ENCODE measurements around the gene GSK3B. TPM values are rescaled to one million over a fixed set of nuclear protein-coding genes. Genes with fewer than 3 reads are reported as not detected.

Gene GSK3B
- total and polyA plus RNA-seq, 8 donors: 6.2 to 59.1 (median 15.6) TPM

DNA sequence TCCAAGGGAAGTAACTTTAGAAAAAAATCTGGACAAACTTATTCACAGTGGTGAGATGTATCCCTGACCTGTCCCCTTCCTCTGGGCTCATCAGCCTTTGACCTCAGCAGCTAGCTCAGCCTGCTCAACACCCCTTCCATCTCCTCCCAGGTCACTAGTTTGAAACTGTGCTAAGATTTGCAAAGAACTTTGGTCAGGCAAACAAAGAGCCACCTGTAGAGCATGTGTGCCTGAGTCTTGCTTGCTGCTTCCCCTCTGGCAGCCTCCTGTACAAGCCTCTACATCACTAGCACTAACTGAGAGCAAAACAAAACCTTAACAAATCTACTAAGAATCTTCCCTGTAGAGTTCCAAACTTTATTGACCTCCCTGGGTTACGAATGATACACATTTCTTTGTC, 268.4 kb downstream of the GSK3B start:
- Histone ChIP-seq H3K9me3 (no peaks in the 10 kb centered on the region), H3K27me3 (no peaks in the 10 kb centered on the region), H3K4me3 (no peak overlapping the region), H3K36me3 (peaks cover 0 to 28% (median 25%) of the 10 kb centered on the region in 4 donors), H3K27ac (no peak overlapping the region), H3K4me1 (no peaks in the 10 kb centered on the region)
- TF ChIP-seq, protein P1, sequence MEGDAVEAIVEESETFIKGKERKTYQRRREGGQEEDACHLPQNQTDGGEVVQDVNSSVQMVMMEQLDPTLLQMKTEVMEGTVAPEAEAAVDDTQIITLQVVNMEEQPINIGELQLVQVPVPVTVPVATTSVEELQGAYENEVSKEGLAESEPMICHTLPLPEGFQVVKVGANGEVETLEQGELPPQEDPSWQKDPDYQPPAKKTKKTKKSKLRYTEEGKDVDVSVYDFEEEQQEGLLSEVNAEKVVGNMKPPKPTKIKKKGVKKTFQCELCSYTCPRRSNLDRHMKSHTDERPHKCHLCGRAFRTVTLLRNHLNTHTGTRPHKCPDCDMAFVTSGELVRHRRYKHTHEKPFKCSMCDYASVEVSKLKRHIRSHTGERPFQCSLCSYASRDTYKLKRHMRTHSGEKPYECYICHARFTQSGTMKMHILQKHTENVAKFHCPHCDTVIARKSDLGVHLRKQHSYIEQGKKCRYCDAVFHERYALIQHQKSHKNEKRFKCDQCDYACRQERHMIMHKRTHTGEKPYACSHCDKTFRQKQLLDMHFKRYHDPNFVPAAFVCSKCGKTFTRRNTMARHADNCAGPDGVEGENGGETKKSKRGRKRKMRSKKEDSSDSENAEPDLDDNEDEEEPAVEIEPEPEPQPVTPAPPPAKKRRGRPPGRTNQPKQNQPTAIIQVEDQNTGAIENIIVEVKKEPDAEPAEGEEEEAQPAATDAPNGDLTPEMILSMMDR (IDR thresholded peaks at IDR 0.05): no peak
- no peak for TF ChIP-seq POLR2A (IDR thresholded peaks at IDR 0.05)
- TF ChIP-seq EP300 (IDR thresholded peaks at IDR 0.05): no peak
- 86 to 100% (median 96%) methylated on average over 1 of the region's 1 CpG for WGBS, 5 donors
- intact Hi-C loops (cut with DNase I; ENCODE audit: low total_unique reads): no loop called here
- DNase-seq: no peak

DNA sequence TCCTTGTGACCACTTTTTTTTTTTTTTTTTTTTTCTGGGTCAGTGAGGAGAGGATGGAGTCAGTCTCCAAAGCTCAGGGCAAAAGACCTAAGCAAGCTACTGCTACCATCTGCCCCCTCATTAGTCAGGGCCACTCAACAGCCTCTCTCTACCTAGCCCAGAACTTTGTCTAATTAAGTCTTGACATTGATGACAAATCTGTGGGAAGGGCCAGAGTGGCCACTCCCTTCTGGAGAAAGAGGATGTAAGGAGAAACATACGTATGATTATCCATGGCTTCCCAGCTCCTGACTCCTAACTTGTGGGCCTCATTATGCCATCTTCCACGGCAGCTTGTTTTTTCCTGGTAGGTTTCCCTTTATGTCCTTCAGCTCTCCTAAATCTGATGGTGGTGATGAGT, 274.4 kb downstream of the GSK3B start:
- intact Hi-C loops (cut with DNase I; ENCODE audit: low total_unique reads): no loop called here
- Histone ChIP-seq H3K9me3 (no peaks in the 10 kb centered on the region), H3K4me1 (no peaks in the 10 kb centered on the region), H3K4me3 (no peak overlapping the region), H3K36me3 (peaks cover 0 to 6% (median 5%) of the 10 kb centered on the region in 4 donors), H3K27me3 (no peaks in the 10 kb centered on the region), H3K27ac (no peak overlapping the region)
- DNase-seq: no peak
- TF ChIP-seq EP300 (IDR thresholded peaks at IDR 0.05): no peak
- TF ChIP-seq POLR2AphosphoS5 (IDR thresholded peaks at IDR 0.05): no peak
- no peak for TF ChIP-seq POLR2A (IDR thresholded peaks at IDR 0.05)
- TF ChIP-seq, protein P1 (IDR thresholded peaks at IDR 0.05): no peak
- WGBS, 5 donors: 58 to 79% (median 65%) methylated on average over 2 of the region's 2 CpGs

DNA sequence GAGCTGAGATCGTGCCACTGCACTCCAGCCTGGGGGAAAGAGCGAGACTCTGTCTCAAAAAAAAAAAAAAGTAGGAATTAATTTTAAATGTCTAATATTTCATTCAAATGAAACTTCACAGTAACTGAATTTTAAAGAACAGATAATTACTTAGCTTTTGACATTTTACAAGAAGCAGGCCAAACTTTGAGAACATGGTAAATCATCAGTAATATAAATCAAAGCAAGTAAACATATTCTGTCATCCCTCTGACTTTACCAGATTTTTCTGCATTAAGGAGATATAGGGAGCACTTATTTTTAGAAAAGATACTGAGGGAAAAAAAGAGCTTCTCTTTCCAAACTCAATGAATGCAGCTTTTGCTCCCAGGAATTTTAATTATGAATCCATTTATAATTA, 275.3 kb downstream of the GSK3B start:
- no peak for DNase-seq
- intact Hi-C loops (cut with DNase I; ENCODE audit: low total_unique reads): no loop called here
- Histone ChIP-seq H3K9me3 (no peaks in the 10 kb centered on the region), H3K4me3 (no peak overlapping the region), H3K27me3 (no peaks in the 10 kb centered on the region), H3K36me3 (no peaks in the 10 kb centered on the region), H3K4me1 (no peaks in the 10 kb centered on the region), H3K27ac (no peak overlapping the region)
- no peak for TF ChIP-seq POLR2AphosphoS5 (IDR thresholded peaks at IDR 0.05)
- TF ChIP-seq EP300 (IDR thresholded peaks at IDR 0.05): no peak
- no peak for TF ChIP-seq POLR2A (IDR thresholded peaks at IDR 0.05)
- TF ChIP-seq, protein P1 (IDR thresholded peaks at IDR 0.05): no peak
- WGBS, 5 donors: 84 to 89% (median 85%) methylated on average over 2 of the region's 2 CpGs

DNA sequence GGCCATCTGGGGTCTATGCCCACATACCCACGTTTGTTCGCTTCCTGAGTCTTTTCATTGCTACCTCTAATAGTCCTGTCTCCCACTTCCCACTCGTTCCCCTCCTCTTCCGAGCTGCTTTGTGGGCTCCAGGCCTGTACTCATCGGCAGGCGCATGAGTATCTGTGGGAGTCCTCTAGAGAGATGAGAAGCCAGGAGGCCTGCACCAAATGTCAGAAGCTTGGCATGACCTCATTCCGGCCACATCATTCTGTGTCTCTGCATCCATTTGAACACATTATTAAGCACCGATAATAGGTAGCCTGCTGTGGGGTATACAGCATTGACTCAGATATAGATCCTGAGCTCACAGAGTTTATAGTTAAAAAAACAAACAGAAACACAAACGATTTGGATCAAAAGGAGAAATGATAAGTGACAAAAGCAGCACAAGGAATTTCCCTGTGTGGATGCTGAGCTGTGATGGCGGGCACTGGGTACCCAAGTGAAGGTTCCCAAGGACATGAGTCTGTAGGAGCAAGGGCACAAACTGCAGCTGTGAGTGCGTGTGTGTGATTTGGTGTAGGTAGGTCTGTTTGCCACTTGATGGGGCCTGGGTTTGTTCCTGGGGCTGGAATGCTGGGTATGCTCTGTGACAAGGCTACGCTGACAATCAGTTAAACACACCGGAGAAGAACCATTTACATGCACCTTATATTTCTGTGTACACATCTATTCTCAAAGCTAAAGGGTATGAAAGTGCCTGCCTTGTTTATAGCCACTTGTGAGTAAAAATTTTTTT, 276.5 kb downstream of the GSK3B start:
- intact Hi-C loops (cut with DNase I; ENCODE audit: low total_unique reads): no loop called here
- TF ChIP-seq, protein P1 (IDR thresholded peaks at IDR 0.05): no peak
- TF ChIP-seq POLR2A (IDR thresholded peaks at IDR 0.05) (no peak), EP300 (IDR thresholded peaks at IDR 0.05) (no peak), POLR2AphosphoS5 (IDR thresholded peaks at IDR 0.05) (no peak)
- 61 to 83% (median 73%) methylated on average over 13 of the region's 13 CpGs for WGBS, 5 donors

More for the DNA sequence above, 276.5 kb downstream of the GSK3B start:
- no peak overlapping the region for H3K4me3 ChIP-seq
- no peaks in the 10 kb centered on the region for H3K27me3 ChIP-seq
- H3K36me3 ChIP-seq: no peaks in the 10 kb centered on the region
- DNase-seq: no peak
- no peaks in the 10 kb centered on the region for H3K9me3 ChIP-seq
- H3K4me1 ChIP-seq: no peaks in the 10 kb centered on the region
- no peak overlapping the region for H3K27ac ChIP-seq

Data from stomach (tissue), 9 donors.